ENCODE data around the gene OBSCN. TPM values are rescaled to one million over a fixed set of nuclear protein-coding genes. Genes with fewer than 3 reads are reported as not detected.

Gene OBSCN
- total and polyA plus RNA-seq, 12 donors = 176 to 639 (median 407) TPM

DNA sequence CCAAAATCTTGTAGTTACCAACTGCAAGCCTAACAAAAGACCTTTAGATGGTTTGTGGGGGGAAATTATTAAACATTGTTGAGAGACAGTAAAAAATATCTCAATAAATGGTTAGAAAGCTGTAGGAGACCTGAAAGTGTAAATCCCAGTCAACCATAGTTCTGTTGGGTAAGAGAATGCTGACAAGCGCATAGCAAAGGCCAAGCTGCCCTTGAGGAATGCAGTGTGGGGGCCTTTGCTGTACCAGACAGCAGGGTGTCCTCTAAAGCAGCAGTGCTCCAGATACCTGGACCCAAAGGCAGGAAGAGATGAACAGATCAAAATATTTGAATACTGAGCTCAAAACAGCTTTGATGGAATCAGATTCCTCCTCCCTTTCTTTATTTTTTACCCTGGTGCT is 54.6 kb downstream of the OBSCN start:
- Histone ChIP-seq H3K27me3 (no peaks in the 10 kb centered on the region), H3K4me1 (peaks cover 0 to 14% (median 0%) of the 10 kb centered on the region in 9 donors), H3K9me3 (peaks cover 0 to 25% (median 0%) of the 10 kb centered on the region in 11 donors), H3K4me3 (no peak overlapping the region), H3K27ac (no peak overlapping the region), H3K36me3 (peaks cover 0 to 91% (median 11%) of the 10 kb centered on the region in 9 donors)
- intact Hi-C loops (cut with DNase I) = loop anchor here in 1 of 10 donors (10.0 kb wide), 1 partner anchor 128 kb away; no protein-coding TSS in a partner anchor
- ATAC-seq (peak in 3 of 8 donors; percentile 36 to 64 (median 48)), DNase-seq (no peak)
- TF ChIP-seq, protein P1, sequence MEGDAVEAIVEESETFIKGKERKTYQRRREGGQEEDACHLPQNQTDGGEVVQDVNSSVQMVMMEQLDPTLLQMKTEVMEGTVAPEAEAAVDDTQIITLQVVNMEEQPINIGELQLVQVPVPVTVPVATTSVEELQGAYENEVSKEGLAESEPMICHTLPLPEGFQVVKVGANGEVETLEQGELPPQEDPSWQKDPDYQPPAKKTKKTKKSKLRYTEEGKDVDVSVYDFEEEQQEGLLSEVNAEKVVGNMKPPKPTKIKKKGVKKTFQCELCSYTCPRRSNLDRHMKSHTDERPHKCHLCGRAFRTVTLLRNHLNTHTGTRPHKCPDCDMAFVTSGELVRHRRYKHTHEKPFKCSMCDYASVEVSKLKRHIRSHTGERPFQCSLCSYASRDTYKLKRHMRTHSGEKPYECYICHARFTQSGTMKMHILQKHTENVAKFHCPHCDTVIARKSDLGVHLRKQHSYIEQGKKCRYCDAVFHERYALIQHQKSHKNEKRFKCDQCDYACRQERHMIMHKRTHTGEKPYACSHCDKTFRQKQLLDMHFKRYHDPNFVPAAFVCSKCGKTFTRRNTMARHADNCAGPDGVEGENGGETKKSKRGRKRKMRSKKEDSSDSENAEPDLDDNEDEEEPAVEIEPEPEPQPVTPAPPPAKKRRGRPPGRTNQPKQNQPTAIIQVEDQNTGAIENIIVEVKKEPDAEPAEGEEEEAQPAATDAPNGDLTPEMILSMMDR (IDR thresholded peaks at IDR 0.05) = no peak
- 88 to 92% methylated on average over 1 of the region's 1 CpG for WGBS, 2 donors

DNA sequence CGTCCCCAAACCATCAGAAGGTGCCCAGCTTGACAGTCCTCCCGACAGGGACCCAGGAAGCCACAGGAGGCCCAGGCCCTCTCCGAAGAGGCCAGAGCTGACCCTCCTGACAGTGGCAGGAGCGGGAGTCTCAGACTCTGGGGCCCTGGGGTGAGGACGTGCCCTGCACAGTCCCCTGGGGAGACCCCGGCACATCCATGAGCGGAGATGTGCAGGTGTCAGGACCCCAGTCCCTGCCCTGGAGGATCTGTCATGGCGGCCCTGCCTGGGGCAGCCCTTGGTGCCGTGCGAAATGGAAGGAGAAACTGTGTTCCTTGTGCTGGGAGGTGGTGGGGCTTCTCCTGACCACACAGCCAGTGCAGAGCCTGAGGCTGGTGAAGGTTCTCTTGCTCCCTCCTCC is 55.8 kb downstream of the OBSCN start:
- Histone ChIP-seq H3K4me3 (no peak overlapping the region), H3K9me3 (peaks cover 0 to 18% (median 0%) of the 10 kb centered on the region in 11 donors), H3K27me3 (no peaks in the 10 kb centered on the region), H3K27ac (no peak overlapping the region), H3K4me1 (peaks cover 0 to 26% (median 9%) of the 10 kb centered on the region in 9 donors), H3K36me3 (peaks cover 0 to 91% (median 9%) of the 10 kb centered on the region in 9 donors)
- intact Hi-C loops (cut with DNase I) = loop anchor here in 1 of 10 donors (10.0 kb wide), 1 partner anchor 129 kb away; no protein-coding TSS in a partner anchor
- WGBS, 2 donors = 94 to 96% methylated on average over 10 of the region's 10 CpGs
- DNase-seq (no peak), ATAC-seq (peak in 1 of 8 donors; percentile 45)
- TF ChIP-seq, protein P1 (IDR thresholded peaks at IDR 0.05) = no peak

DNA sequence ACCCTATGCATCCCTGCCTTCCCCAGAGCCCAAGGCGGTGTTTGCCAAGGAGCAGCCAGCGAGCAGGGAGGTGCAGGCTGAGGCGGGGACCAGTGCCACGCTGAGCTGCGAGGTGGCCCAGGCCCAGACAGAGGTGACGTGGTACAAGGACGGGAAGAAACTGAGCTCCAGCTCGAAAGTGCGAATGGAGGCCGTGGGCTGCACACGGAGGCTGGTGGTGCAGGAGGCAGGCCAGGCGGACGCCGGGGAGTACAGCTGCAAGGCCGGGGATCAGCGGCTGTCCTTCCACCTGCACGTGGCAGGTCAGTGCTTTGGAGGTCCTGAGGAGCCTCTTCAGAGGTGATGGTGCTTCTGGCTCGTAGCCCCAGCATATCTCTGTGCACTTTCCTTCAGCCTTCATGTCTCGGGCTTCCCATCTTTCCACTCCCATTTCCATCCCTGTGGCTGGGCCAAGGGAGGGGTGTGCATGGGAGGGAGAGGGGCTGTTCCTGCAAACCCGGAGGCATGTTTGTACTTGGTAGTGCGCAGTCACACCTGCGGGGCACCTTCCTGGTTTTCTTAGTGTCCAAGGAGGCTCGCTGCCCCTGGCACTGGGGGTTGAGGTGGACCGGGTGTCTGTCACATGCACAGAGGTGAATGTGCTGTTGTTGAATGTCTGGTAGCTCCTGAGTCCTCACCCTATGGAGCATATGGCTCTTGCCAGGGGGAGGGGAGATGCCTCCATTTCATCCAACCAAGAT is 56.4 kb downstream of the OBSCN start:
- ATAC-seq = no peak
- TF ChIP-seq, protein P1 (IDR thresholded peaks at IDR 0.05) = no peak
- peaks cover 0 to 89% (median 5%) of the 10 kb centered on the region in 9 donors for H3K36me3 ChIP-seq
- intact Hi-C loops (cut with DNase I) = loop anchor here in 1 of 10 donors (10.0 kb wide), 1 partner anchor 129 kb away; no protein-coding TSS in a partner anchor
- WGBS, 2 donors = 89% methylated on average over 24 of the region's 24 CpGs
- peaks cover 0 to 18% (median 0%) of the 10 kb centered on the region in 11 donors for H3K9me3 ChIP-seq
- no peak for DNase-seq
- no peak overlapping the region for H3K4me3 ChIP-seq
- H3K27ac ChIP-seq = no peak overlapping the region
- H3K27me3 ChIP-seq = no peaks in the 10 kb centered on the region
- H3K4me1 ChIP-seq = peaks cover 0 to 32% (median 16%) of the 10 kb centered on the region in 9 donors

DNA sequence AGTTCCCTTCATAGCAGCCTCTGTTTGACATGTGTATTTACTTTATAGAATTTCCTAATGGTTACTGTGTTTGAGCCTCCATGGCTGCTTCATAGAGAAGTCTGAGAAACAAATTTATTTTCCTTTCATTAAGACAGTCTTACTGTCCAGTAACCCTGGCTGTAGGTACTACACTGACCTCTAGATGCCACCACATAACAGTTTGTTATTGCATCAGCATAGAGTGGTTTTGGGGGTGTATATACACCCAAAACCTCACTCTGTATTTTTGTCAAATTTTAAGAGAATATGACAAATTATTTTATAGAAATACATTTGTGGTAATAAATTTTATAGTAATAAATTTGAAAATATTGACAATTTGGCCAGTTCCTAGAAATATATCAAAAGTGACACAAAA is 57.3 kb downstream of the OBSCN start:
- DNase-seq (no peak), ATAC-seq (no peak)
- H3K27ac ChIP-seq = no peak overlapping the region
- H3K4me1 ChIP-seq = peaks cover 1 to 34% (median 17%) of the 10 kb centered on the region in 9 donors
- intact Hi-C loops (cut with DNase I) = loop anchor here in 1 of 10 donors (10.0 kb wide), 1 partner anchor 130 kb away; no protein-coding TSS in a partner anchor
- H3K36me3 ChIP-seq = peaks cover 0 to 82% (median under 1%) of the 10 kb centered on the region in 9 donors
- no peaks in the 10 kb centered on the region for H3K27me3 ChIP-seq
- TF ChIP-seq, protein P1 (IDR thresholded peaks at IDR 0.05) = peak in 3 of 9 donors; percentile 21 to 30 (median 24)
- H3K4me3 ChIP-seq = no peak overlapping the region
- peaks cover 0 to 18% (median 0%) of the 10 kb centered on the region in 11 donors for H3K9me3 ChIP-seq
